Measurements from ENCODE around the gene MEDAG. TPM values are rescaled to one million over a fixed set of nuclear protein-coding genes. Genes with fewer than 3 reads are reported as not detected.

The MEDAG gene
- polyA plus RNA-seq, 4 donors, result 0.66 to 44.1 (median 2.4) TPM

GRCh38 chr13:30872276-30872594 lies 33.8 kb upstream of the MEDAG start:
- no peak for DNase-seq (ENCODE audit: low read depth in 4 of 4, low spot score in 3 of 4)

GRCh38 chr13:30872685-30873461 lies 33.2 kb upstream of the MEDAG start:
- no peak for DNase-seq (ENCODE audit: low read depth in 4 of 4, low spot score in 3 of 4)

- no peak for DNase-seq (ENCODE audit: low read depth in 4 of 4, low spot score in 3 of 4)
Observed at GRCh38 chr13:30873499-30873898, 32.6 kb upstream of the MEDAG start.

GRCh38 chr13:30874111-30874510 lies 32.0 kb upstream of the MEDAG start:
- no peak for DNase-seq (ENCODE audit: low read depth in 4 of 4, low spot score in 3 of 4)

GRCh38 chr13:30874561-30874960 lies 31.5 kb upstream of the MEDAG start:
- no peak for DNase-seq (ENCODE audit: low read depth in 4 of 4, low spot score in 3 of 4)

- DNase-seq (ENCODE audit: low read depth in 4 of 4, low spot score in 3 of 4), result no peak
Observed at GRCh38 chr13:30877335-30877734, 28.7 kb upstream of the MEDAG start.

- no peak for DNase-seq (ENCODE audit: low read depth in 4 of 4, low spot score in 3 of 4)
Observed at GRCh38 chr13:30880151-30880855, 25.8 kb upstream of the MEDAG start.

- no peak for DNase-seq (ENCODE audit: low read depth in 4 of 4, low spot score in 3 of 4)
Observed at GRCh38 chr13:30880856-30881155, 25.3 kb upstream of the MEDAG start.

GRCh38 chr13:30881191-30881651 lies 24.9 kb upstream of the MEDAG start:
- no peak for DNase-seq (ENCODE audit: low read depth in 4 of 4, low spot score in 3 of 4)

GRCh38 chr13:30882026-30882850 lies 23.8 kb upstream of the MEDAG start:
- no peak for DNase-seq (ENCODE audit: low read depth in 4 of 4, low spot score in 3 of 4)

GRCh38 chr13:30882996-30883766 lies 22.9 kb upstream of the MEDAG start:
- DNase-seq (ENCODE audit: low read depth in 4 of 4, low spot score in 3 of 4), result no peak

GRCh38 chr13:30884543-30884942 lies 21.5 kb upstream of the MEDAG start:
- DNase-seq (ENCODE audit: low read depth in 4 of 4, low spot score in 3 of 4), result no peak

- DNase-seq (ENCODE audit: low read depth in 4 of 4, low spot score in 3 of 4), result no peak
Observed at GRCh38 chr13:30889196-30889690, 16.8 kb upstream of the MEDAG start.

- no peak for DNase-seq (ENCODE audit: low read depth in 4 of 4, low spot score in 3 of 4)
Observed at GRCh38 chr13:30892966-30893365, 13.1 kb upstream of the MEDAG start.

- DNase-seq (ENCODE audit: low read depth in 4 of 4, low spot score in 3 of 4), result no peak
Observed at GRCh38 chr13:30895773-30896172, 10.3 kb upstream of the MEDAG start.

- DNase-seq (ENCODE audit: low read depth in 4 of 4, low spot score in 3 of 4), result no peak
Observed at GRCh38 chr13:30898070-30898469, 8.0 kb upstream of the MEDAG start.

GRCh38 chr13:30898678-30899241 lies 7.3 kb upstream of the MEDAG start:
- no peak for DNase-seq (ENCODE audit: low read depth in 4 of 4, low spot score in 3 of 4)

GRCh38 chr13:30900436-30900835 lies 5.6 kb upstream of the MEDAG start:
- no peak for DNase-seq (ENCODE audit: low read depth in 4 of 4, low spot score in 3 of 4)

GRCh38 chr13:30900952-30901749 lies 4.9 kb upstream of the MEDAG start:
- no peak for DNase-seq (ENCODE audit: low read depth in 4 of 4, low spot score in 3 of 4)

All from left renal pelvis (tissue), 4 donors.